RWPE1 (cell line): Measurements from ENCODE around the gene USP37.

Experiments used
- CTCF ChIA-PET: fragments of 350-600 bp; sonication (Branson Sonifier 250); formaldehyde crosslinking; extraction: SDS; loops from one replicate; lab custom pipeline; 2021; lab: Yijun Ruan, JAX
- POLR2A ChIA-PET: fragments of 400-600 bp; formaldehyde crosslinking; extraction: SDS; loops from one replicate; lab custom pipeline; 2020; ENCODE audit warnings: antibody characterized with exemption; ENCODE audit not compliant: low non-redundant PET; lab: Yijun Ruan, JAX
- DNase-seq: peaks from one replicate; pipeline ENCODE4 v3.0.0; 2012; ENCODE audit warnings: low spot score
- H3K27ac ChIP-seq: fragments of 450-650 bp; 2 replicates; pipeline ENCODE4 v1.5.1; 2017
- TF ChIP-seq, protein P1 (sequence below): fragments of 450-650 bp; conservative IDR thresholded peaks from 2 replicates; pipeline ENCODE4 v1.5.1; 2017; ENCODE audit warnings: low read depth, mild to moderate bottlenecking

Gene USP37

DNA sequence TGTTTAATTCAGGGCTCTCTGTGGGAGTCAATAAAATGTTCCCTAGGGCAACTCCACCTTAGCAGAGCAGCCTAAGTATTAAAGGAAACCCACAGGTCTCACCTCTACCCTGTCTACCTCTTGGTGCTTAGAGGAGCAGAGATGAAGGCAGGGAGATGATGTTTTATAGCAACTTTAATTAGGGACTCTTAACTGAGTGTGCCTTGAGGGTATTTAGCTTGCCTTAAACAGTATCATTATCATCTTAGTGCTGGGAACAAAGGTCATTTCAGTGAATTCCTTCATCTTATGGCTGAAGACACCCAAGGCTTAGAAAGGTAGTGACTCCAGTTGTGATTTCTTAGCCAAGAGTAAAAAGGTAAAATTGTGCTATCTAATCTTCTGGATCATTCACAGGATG is 122.5 kb downstream of the USP37 start:
- ChIA-PET CTCF (no interaction called here), POLR2A (no interaction called here)
- TF ChIP-seq, protein P1, sequence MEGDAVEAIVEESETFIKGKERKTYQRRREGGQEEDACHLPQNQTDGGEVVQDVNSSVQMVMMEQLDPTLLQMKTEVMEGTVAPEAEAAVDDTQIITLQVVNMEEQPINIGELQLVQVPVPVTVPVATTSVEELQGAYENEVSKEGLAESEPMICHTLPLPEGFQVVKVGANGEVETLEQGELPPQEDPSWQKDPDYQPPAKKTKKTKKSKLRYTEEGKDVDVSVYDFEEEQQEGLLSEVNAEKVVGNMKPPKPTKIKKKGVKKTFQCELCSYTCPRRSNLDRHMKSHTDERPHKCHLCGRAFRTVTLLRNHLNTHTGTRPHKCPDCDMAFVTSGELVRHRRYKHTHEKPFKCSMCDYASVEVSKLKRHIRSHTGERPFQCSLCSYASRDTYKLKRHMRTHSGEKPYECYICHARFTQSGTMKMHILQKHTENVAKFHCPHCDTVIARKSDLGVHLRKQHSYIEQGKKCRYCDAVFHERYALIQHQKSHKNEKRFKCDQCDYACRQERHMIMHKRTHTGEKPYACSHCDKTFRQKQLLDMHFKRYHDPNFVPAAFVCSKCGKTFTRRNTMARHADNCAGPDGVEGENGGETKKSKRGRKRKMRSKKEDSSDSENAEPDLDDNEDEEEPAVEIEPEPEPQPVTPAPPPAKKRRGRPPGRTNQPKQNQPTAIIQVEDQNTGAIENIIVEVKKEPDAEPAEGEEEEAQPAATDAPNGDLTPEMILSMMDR = no peak
- DNase-seq = no peak
- no peak overlapping the region for H3K27ac ChIP-seq

DNA sequence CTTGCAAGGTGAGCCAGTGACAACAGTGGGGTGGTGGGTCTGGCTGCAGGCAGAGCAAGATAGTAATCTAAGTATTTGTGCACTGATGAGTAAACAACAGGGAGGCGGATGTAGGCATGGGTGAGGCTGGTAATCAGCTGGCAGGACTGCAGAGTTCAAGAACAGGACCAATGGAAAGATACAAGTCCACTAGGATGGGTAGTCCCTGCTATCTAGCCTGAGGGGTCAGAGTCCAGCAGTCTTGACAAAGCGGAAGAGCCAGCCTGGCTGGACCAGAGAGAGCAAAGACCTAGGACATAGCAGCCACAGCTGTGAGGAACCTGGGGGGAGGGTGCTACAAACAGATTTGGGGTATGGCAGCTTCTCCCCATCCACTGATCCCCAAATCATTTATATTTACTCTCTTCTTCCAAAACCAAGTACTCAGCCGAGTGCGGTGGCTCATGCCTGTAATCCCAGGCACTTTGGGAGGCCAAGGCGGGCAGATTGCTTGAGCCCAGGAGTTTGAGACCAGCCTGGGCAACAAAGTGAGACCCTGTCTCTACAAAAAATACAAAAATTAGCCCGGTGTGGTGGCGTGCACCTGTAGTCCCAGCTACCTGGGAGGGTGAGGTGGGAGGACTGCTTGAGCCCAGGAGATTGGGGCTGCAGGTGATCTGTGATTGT is 123.3 kb downstream of the USP37 start:
- no peak for DNase-seq
- ChIA-PET POLR2A (no interaction called here), CTCF (no interaction called here)
- TF ChIP-seq, protein P1 = no peak
- H3K27ac ChIP-seq = no peak overlapping the region

DNA sequence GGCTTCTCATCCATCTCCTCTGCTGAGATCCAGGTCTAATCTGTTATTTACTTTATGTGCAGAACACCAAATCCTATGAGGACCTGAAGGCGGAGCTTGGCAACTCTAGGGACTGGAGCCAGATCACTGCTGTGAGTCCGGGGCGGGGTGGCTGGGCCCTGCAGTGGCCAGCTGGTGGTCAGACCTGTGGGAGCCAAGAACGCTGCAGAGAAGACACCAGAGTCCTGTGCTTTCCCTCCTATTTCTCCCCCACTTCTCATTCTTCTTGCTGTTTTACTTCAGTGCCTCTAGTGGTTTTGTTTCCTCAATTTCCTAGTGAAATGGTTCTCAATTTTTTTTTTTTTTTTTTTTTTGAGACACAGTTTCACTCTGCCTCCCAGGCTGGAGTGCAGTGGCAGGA is 129.6 kb downstream of the USP37 start:
- ChIA-PET CTCF (no interaction called here), POLR2A (no interaction called here)
- DNase-seq = no peak

GRCh38 chr2:218437969-218438368 is 130.2 kb downstream of the USP37 start:
- DNase-seq = no peak
- POLR2A ChIA-PET = no interaction called here
- TF ChIP-seq, protein P1 = no peak
- H3K27ac ChIP-seq = no peak overlapping the region
- CTCF ChIA-PET = no interaction called here

More for the DNA sequence above, 129.6 kb downstream of the USP37 start:
- TF ChIP-seq, protein P1 = no peak
- H3K27ac ChIP-seq = no peak overlapping the region

- no peak for DNase-seq
- CTCF ChIA-PET = no interaction called here
- POLR2A ChIA-PET = no interaction called here
- TF ChIP-seq, protein P1 = no peak
- no peak overlapping the region for H3K27ac ChIP-seq
These were observed 131.2 kb downstream of the USP37 start for GRCh38 chr2:218436992-218437391.

- DNase-seq = no peak
- no peak overlapping the region for H3K27ac ChIP-seq
- TF ChIP-seq, protein P1 = no peak
- ChIA-PET POLR2A (no interaction called here), CTCF (no interaction called here)
These were observed 132.9 kb downstream of the USP37 start for GRCh38 chr2:218435003-218435982.
